Measurements from ENCODE around the gene CRABP1. TPM values are rescaled to one million over a fixed set of nuclear protein-coding genes. Genes with fewer than 3 reads are reported as not detected.
"Not testable (repeated sequence)": the region's sequence is repeated elsewhere in the genome, so short reads cannot be mapped to it uniquely, and the experiment has no call there.

Gene CRABP1
- total RNA-seq, 1 donor from 2014 or later, result not detected

- H3K9me3 ChIP-seq, result no peaks in the 10 kb centered on the region
- H3K27me3 ChIP-seq, result no peaks in the 10 kb centered on the region
- TF ChIP-seq CTCF (IDR thresholded peaks at IDR 0.05), result no peak
- H3K36me3 ChIP-seq, result no peaks in the 10 kb centered on the region
- ATAC-seq, result no peak
- DNase-seq, result no peak
- H3K4me1 ChIP-seq, result peaks cover 5% of the 10 kb centered on the region
- H3K27ac ChIP-seq, result no peak overlapping the region
- no peak overlapping the region for H3K4me3 ChIP-seq
- intact Hi-C loops (cut with DNase I), result no loop called here
These were observed 29.0 kb downstream of the CRABP1 start for GRCh38 chr15:78369161-78369560.

- ATAC-seq (no peak), DNase-seq (no peak)
- H3K27ac ChIP-seq, result no peak overlapping the region
- H3K4me3 ChIP-seq, result no peak overlapping the region
- intact Hi-C loops (cut with DNase I), result no loop called here
- no peaks in the 10 kb centered on the region for H3K36me3 ChIP-seq
- no peak for TF ChIP-seq CTCF (IDR thresholded peaks at IDR 0.05)
- H3K9me3 ChIP-seq, result no peaks in the 10 kb centered on the region
- no peaks in the 10 kb centered on the region for H3K27me3 ChIP-seq
- peaks cover 5% of the 10 kb centered on the region for H3K4me1 ChIP-seq
These were observed 29.9 kb downstream of the CRABP1 start for GRCh38 chr15:78370013-78370412.

- no peak for ATAC-seq
- TF ChIP-seq CTCF (IDR thresholded peaks at IDR 0.05), result no peak
- no peaks in the 10 kb centered on the region for H3K9me3 ChIP-seq
- H3K36me3 ChIP-seq, result no peaks in the 10 kb centered on the region
- H3K27me3 ChIP-seq, result no peaks in the 10 kb centered on the region
- intact Hi-C loops (cut with DNase I), result no loop called here
- no peaks in the 10 kb centered on the region for H3K4me1 ChIP-seq
- H3K27ac ChIP-seq, result no peak overlapping the region
- H3K4me3 ChIP-seq, result no peak overlapping the region
- no peak for DNase-seq
These were observed 32.7 kb downstream of the CRABP1 start for GRCh38 chr15:78372880-78373279.

GRCh38 chr15:78374436-78375393, 34.6 kb downstream of the CRABP1 start:
- intact Hi-C loops (cut with DNase I), result no loop called here
- no peaks in the 10 kb centered on the region for H3K9me3 ChIP-seq
- H3K4me3 ChIP-seq, result no peak overlapping the region
- no peaks in the 10 kb centered on the region for H3K27me3 ChIP-seq
- no peak for TF ChIP-seq CTCF (IDR thresholded peaks at IDR 0.05)
- ATAC-seq, result peak; percentile 63
- no peaks in the 10 kb centered on the region for H3K4me1 ChIP-seq
- DNase-seq, result no peak
- no peak overlapping the region for H3K27ac ChIP-seq
- no peaks in the 10 kb centered on the region for H3K36me3 ChIP-seq

GRCh38 chr15:78380143-78380542, 40.0 kb downstream of the CRABP1 start:
- intact Hi-C loops (cut with DNase I); ATAC-seq; DNase-seq; H3K27ac ChIP-seq; H3K9me3 ChIP-seq; H3K4me3 ChIP-seq; H3K4me1 ChIP-seq; H3K27me3 ChIP-seq; H3K36me3 ChIP-seq: not testable (repeated sequence)

GRCh38 chr15:78382114-78382880, 42.1 kb downstream of the CRABP1 start:
- Histone ChIP-seq H3K4me3 (no peak overlapping the region), H3K4me1 (no peaks in the 10 kb centered on the region), H3K27me3 (peaks cover 16% of the 10 kb centered on the region), H3K9me3 (no peaks in the 10 kb centered on the region), H3K36me3 (no peaks in the 10 kb centered on the region), H3K27ac (no peak overlapping the region)
- intact Hi-C loops (cut with DNase I), result no loop called here
- no peak for DNase-seq
- ATAC-seq, result no peak
- no peak for TF ChIP-seq CTCF (IDR thresholded peaks at IDR 0.05)
